ENCODE results near the gene HLA-DMA. TPM values are rescaled to one million over a fixed set of nuclear protein-coding genes. Genes with fewer than 3 reads are reported as not detected.

The HLA-DMA gene
- total and polyA plus RNA-seq, 2 of the 13 experiments (the other 11 are each of a cell fraction or from before 2014, with no cell fraction given), result 0.70 to 0.71 TPM

DNA sequence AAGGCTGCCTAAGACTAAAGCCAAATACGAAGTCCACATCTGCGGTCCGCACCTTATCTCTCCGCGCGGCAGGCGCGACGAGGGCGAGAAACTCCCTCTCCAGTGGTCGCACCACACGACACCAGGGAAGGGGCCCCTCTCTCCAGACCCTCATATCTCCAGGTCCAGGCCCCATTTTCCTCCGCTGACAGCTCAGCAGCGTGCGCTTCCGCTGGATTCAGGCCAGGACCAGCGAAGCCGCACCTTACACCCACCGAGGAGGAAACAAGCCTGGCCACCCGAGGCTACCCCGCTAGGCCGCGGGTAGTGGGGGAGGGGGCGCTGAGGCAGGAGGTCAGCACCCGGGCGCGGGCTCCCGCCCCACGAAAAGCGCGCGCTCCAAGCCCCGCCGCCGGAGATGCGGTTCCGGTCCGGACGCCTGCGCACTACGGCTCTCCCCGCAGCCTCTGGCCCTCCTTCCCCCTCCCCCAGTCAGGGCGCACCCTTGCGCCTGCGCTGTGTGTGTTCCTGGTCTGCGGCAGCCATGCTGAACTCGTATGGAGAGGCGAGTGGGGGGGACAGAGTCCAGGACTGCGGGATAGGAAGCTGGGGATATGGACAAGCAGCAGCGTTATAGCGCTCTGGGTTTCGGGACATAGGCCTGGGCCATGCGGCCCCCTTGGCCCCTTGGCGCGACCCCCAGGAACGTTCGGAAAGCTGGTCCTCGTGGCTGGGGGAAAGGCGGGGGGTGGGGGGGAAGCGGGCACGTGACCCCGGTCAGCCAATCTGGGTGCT is 15.4 kb upstream of the HLA-DMA start, which contains the start of gene BRD2 (continued):
- TF ChIP-seq ZNF12 (CRISPR knock-in tag; IDR thresholded peaks at IDR 0.05) (peak; percentile 57; the same call in 1 of the 2 replicates), CENPT (CRISPR knock-in tag; IDR thresholded peaks at IDR 0.05; ENCODE audit: low read depth) (peak; percentile 81; the same call in 1 of the 2 replicates), RFX3 (CRISPR knock-in tag; IDR thresholded peaks at IDR 0.05) (no peak), ZNF567 (CRISPR knock-in tag; IDR thresholded peaks at IDR 0.05; ENCODE audit: borderline replicate concordance) (peak; percentile 26; the same call in 1 of the 2 replicates), MEIS1 (CRISPR knock-in tag; IDR thresholded peaks at IDR 0.05; ENCODE audit: borderline replicate concordance) (peak; percentile 92; the same call in 1 of the 2 replicates), ZNF878 (CRISPR knock-in tag; IDR thresholded peaks at IDR 0.05) (no peak; the same call in 1 of the 2 replicates), ZBTB1 (CRISPR knock-in tag; IDR thresholded peaks at IDR 0.05; ENCODE audit: borderline replicate concordance) (peak; percentile 91; the same call in 1 of the 2 replicates), NFE2L1 (CRISPR knock-in tag; IDR thresholded peaks at IDR 0.05; ENCODE audit: borderline replicate concordance) (no peak), GATA4 (IDR thresholded peaks at IDR 0.05; ENCODE audit: borderline replicate concordance, low read depth) (peak; percentile 81; the same call in 1 of the 2 replicates), ZSCAN12 (CRISPR knock-in tag; IDR thresholded peaks at IDR 0.05) (0 out of 2 replicates have a peak, but pooled peaks have one; percentile 25), HNF4A (CRISPR knock-in tag; IDR thresholded peaks at IDR 0.05) (peak; percentile 50; the same call in 1 of the 2 replicates), POGZ (CRISPR knock-in tag; IDR thresholded peaks at IDR 0.05) (peak; percentile 66; the same call in 1 of the 2 replicates), ISX (CRISPR knock-in tag; conservative IDR thresholded peaks at IDR 0.05) (peak; percentile 76; the same call in 1 of the 2 replicates)
- TF ChIP-seq, protein P1, sequence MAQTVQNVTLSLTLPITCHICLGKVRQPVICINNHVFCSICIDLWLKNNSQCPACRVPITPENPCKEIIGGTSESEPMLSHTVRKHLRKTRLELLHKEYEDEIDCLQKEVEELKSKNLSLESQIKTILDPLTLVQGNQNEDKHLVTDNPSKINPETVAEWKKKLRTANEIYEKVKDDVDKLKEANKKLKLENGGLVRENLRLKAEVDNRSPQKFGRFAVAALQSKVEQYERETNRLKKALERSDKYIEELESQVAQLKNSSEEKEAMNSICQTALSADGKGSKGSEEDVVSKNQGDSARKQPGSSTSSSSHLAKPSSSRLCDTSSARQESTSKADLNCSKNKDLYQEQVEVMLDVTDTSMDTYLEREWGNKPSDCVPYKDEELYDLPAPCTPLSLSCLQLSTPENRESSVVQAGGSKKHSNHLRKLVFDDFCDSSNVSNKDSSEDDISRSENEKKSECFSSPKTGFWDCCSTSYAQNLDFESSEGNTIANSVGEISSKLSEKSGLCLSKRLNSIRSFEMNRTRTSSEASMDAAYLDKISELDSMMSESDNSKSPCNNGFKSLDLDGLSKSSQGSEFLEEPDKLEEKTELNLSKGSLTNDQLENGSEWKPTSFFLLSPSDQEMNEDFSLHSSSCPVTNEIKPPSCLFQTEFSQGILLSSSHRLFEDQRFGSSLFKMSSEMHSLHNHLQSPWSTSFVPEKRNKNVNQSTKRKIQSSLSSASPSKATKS (CRISPR knock-in tag; IDR thresholded peaks at IDR 0.05), result peak; percentile 99
- TF ChIP-seq, protein P2, sequence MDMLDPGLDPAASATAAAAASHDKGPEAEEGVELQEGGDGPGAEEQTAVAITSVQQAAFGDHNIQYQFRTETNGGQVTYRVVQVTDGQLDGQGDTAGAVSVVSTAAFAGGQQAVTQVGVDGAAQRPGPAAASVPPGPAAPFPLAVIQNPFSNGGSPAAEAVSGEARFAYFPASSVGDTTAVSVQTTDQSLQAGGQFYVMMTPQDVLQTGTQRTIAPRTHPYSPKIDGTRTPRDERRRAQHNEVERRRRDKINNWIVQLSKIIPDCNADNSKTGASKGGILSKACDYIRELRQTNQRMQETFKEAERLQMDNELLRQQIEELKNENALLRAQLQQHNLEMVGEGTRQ (IDR thresholded peaks at IDR 0.05; ENCODE audit: low read depth, low read length), result peak; percentile 71; the same call in 1 of the 2 replicates
- TF ChIP-seq, protein P2 (CRISPR knock-in tag; IDR thresholded peaks at IDR 0.05; ENCODE audit: borderline replicate concordance), result peak; percentile 89
- TF ChIP-seq, protein P3, sequence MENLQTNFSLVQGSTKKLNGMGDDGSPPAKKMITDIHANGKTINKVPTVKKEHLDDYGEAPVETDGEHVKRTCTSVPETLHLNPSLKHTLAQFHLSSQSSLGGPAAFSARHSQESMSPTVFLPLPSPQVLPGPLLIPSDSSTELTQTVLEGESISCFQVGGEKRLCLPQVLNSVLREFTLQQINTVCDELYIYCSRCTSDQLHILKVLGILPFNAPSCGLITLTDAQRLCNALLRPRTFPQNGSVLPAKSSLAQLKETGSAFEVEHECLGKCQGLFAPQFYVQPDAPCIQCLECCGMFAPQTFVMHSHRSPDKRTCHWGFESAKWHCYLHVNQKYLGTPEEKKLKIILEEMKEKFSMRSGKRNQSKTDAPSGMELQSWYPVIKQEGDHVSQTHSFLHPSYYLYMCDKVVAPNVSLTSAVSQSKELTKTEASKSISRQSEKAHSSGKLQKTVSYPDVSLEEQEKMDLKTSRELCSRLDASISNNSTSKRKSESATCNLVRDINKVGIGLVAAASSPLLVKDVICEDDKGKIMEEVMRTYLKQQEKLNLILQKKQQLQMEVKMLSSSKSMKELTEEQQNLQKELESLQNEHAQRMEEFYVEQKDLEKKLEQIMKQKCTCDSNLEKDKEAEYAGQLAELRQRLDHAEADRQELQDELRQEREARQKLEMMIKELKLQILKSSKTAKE (CRISPR knock-in tag; IDR thresholded peaks at IDR 0.05; ENCODE audit: borderline replicate concordance), result peak; percentile 51; the same call in 1 of the 2 replicates
- TF ChIP-seq, protein P4, sequence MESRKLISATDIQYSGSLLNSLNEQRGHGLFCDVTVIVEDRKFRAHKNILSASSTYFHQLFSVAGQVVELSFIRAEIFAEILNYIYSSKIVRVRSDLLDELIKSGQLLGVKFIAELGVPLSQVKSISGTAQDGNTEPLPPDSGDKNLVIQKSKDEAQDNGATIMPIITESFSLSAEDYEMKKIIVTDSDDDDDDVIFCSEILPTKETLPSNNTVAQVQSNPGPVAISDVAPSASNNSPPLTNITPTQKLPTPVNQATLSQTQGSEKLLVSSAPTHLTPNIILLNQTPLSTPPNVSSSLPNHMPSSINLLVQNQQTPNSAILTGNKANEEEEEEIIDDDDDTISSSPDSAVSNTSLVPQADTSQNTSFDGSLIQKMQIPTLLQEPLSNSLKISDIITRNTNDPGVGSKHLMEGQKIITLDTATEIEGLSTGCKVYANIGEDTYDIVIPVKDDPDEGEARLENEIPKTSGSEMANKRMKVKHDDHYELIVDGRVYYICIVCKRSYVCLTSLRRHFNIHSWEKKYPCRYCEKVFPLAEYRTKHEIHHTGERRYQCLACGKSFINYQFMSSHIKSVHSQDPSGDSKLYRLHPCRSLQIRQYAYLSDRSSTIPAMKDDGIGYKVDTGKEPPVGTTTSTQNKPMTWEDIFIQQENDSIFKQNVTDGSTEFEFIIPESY (CRISPR knock-in tag; IDR thresholded peaks at IDR 0.05), result peak; percentile 56; the same call in 1 of the 2 replicates
- TF ChIP-seq, protein P5, sequence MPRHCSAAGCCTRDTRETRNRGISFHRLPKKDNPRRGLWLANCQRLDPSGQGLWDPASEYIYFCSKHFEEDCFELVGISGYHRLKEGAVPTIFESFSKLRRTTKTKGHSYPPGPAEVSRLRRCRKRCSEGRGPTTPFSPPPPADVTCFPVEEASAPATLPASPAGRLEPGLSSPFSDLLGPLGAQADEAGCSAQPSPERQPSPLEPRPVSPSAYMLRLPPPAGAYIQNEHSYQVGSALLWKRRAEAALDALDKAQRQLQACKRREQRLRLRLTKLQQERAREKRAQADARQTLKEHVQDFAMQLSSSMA (CRISPR knock-in tag; IDR thresholded peaks at IDR 0.05), result peak; percentile 91
